B cell (primary cell): ENCODE data around the gene CIART. TPM values are rescaled to one million over a fixed set of nuclear protein-coding genes. Genes with fewer than 3 reads are reported as not detected.

Experiments used
- ATAC-seq: fragments of 200-7000 bp; cut with Tn5 transposase; one replicate; pipeline ENCODE4 v1.10.0; 2021; ENCODE audit warnings: low read depth, mild to moderate bottlenecking, moderate number of reproducible peaks, moderate library complexity
- CTCF ChIA-PET: fragments of 350-600 bp; sonication (Branson Sonifier 250); formaldehyde crosslinking; loops from one replicate; lab custom pipeline; 2021; ENCODE audit warnings: antibody characterized with exemption, inconsistent platforms; lab: Charles Lee
- POLR2A ChIA-PET: fragments of 350-600 bp; sonication (Branson Sonifier 250); formaldehyde crosslinking; loops from one replicate; lab custom pipeline; 2021; ENCODE audit warnings: antibody characterized with exemption; lab: Charles Lee
- DNase-seq: peaks from one replicate; pipeline ENCODE4 v3.0.0; 2013
- H2AFZ ChIP-seq: 2 replicates; pipeline ENCODE4 v1.6.1; 2012; ENCODE audit warnings: mild to moderate bottlenecking, low read depth, low read length; ENCODE audit not compliant: insufficient read depth, poor library complexity, severe bottlenecking
- H3K27ac ChIP-seq, 2 donors: 1 replicate in 1 of 2; 2 replicates in 1 of 2; pipeline ENCODE4 v1.5.1; 2012 to 2013; ENCODE audit warnings: low read length in 2 of 2, mild to moderate bottlenecking in 2 of 2, moderate library complexity in 1 of 2
- H3K27me3 ChIP-seq, 4 experiments: fragments of 200-600 bp in 1 of 4; sonication (generic) in 1 of 4; replicated peaks in 1 of 4; 1 replicate in 2 of 4; 2 replicates in 2 of 4; pipeline versions ENCODE4 v1.6.1 to v1.7.0; 2013 to 2016; ENCODE audit warnings: low read length in 3 of 4, mild to moderate bottlenecking in 2 of 4, mixed read lengths in 1 of 4, moderate library complexity in 1 of 4; ENCODE audit not compliant: insufficient read depth in 4 of 4, control insufficient read depth in 3 of 4; ENCODE audit errors: control extremely low read depth in 1 of 4
- H3K36me3 ChIP-seq, 2 experiments: replicated peaks in 1 of 2; 1 replicate in 1 of 2; 2 replicates in 1 of 2; pipeline versions ENCODE4 v1.6.1 to v1.7.1; 2013; ENCODE audit warnings: low read length in 1 of 2; ENCODE audit not compliant: insufficient read depth in 2 of 2, control insufficient read depth in 1 of 2; ENCODE audit errors: control extremely low read depth in 1 of 2, extremely low read depth in 1 of 2
- H3K4me1 ChIP-seq, 2 donors: fragments of 200-600 bp in 1 of 2; sonication (generic) in 1 of 2; 1 replicate in 1 of 2; 2 replicates in 1 of 2; pipeline versions ENCODE4 v1.5.1 to v1.6.1; 2013 to 2017; ENCODE audit warnings: low read length in 2 of 2; ENCODE audit not compliant: control insufficient read depth in 2 of 2, insufficient read depth in 2 of 2
- H3K4me2 ChIP-seq: replicated peaks from 2 replicates; pipeline ENCODE3; 2012; ENCODE audit warnings: mild to moderate bottlenecking, low read depth, low read length; ENCODE audit not compliant: poor library complexity, severe bottlenecking
- H3K4me3 ChIP-seq, 5 experiments: fragments of 200-600 bp in 1 of 5; sonication (generic) in 1 of 5; 1 replicate in 3 of 5; 2 replicates in 2 of 5; pipeline versions ENCODE4 v1.5.1 to v1.7.0; 2011 to 2016; ENCODE audit warnings: low read length in 4 of 5, mild to moderate bottlenecking in 4 of 5, low read depth in 2 of 5, control low read depth in 1 of 5, moderate library complexity in 1 of 5; ENCODE audit not compliant: insufficient read depth in 1 of 5; ENCODE audit errors: control extremely low read depth in 1 of 5, extremely low read depth in 1 of 5
- H3K79me2 ChIP-seq: fragments of 200-600 bp; sonication (generic); one replicate; pipeline ENCODE4 v1.6.0; 2016; ENCODE audit warnings: low read length; ENCODE audit not compliant: control insufficient read depth, insufficient read depth
- H3K9ac ChIP-seq: fragments of 200-600 bp; sonication (generic); 2 replicates; pipeline ENCODE4 v1.6.1; 2017; ENCODE audit warnings: mild to moderate bottlenecking, low read length, moderate library complexity
- H3K9me3 ChIP-seq, 3 donors: one replicate each; pipeline versions ENCODE4 v1.6.1 to v1.7.1; 2013; ENCODE audit warnings: low read length in 2 of 3; ENCODE audit not compliant: control insufficient read depth in 2 of 3, insufficient read depth in 1 of 3; ENCODE audit errors: control extremely low read depth in 1 of 3
- H4K20me1 ChIP-seq: 2 replicates; pipeline ENCODE4 v1.6.0; 2012; ENCODE audit warnings: mild to moderate bottlenecking, low read length; ENCODE audit not compliant: insufficient read depth, control insufficient read depth, poor library complexity, severe bottlenecking
- H3K27ac Mint-ChIP-seq: one replicate; pipeline ENCODE4 v1.8.0; 2021; ENCODE audit warnings: mixed read lengths
- H3K27me3 Mint-ChIP-seq: one replicate; pipeline ENCODE4 v1.8.0; 2021; ENCODE audit warnings: mixed read lengths
- H3K4me1 Mint-ChIP-seq: one replicate; pipeline ENCODE4 v1.8.0; 2021; ENCODE audit warnings: mixed read lengths
- H3K4me3 Mint-ChIP-seq: one replicate; pipeline ENCODE4 v1.8.0; 2021; ENCODE audit warnings: mixed read lengths
- H3K9me3 Mint-ChIP-seq: one replicate; pipeline ENCODE4 v1.8.0; 2022; ENCODE audit warnings: mixed read lengths; ENCODE audit not compliant: insufficient read depth
- CTCF ChIP-seq: fragments of 200-600 bp; IDR thresholded peaks from one replicate; pipeline ENCODE4 v1.8.0; 2022; ENCODE audit warnings: antibody characterized with exemption, mild to moderate bottlenecking
- EZH2 ChIP-seq: IDR thresholded peaks from 2 replicates; pipeline ENCODE4 v1.6.1; 2012; ENCODE audit warnings: borderline replicate concordance, low read depth, mild to moderate bottlenecking, moderate library complexity, low read length; ENCODE audit not compliant: insufficient read depth, poor library complexity, severe bottlenecking
- WGBS: methylation state at CpG from one replicate; pipeline ENCODE4 v1.1.5; 2013; ENCODE audit warnings: missing lambda C conversion rate; ENCODE audit not compliant: insufficient coverage; 5-methylcytosine and 5-hydroxymethylcytosine counted together
- intact Hi-C: fragments of 100-400 bp; cut with micrococcal nuclease; formaldehyde crosslinking; loops from one replicate; pipeline ENCODE4 v1.10.0; 2022
- polyA plus RNA-seq: library from polyadenylated mRNA; depleted of rRNA; stranded (reverse); fragments of >200 nt; gene quantifications from 2 replicates; pipeline ENCODE4 v1.2.3, GENCODE V29; 2012
- total RNA-seq, 2 donors: library from RNA; stranded (reverse); fragments of 120-200 nt in 1 of 2; gene quantifications; 1 replicate in 1 of 2; 2 replicates in 1 of 2; pipeline versions ENCODE4 v1.2.3 to v1.2.4, GENCODE V29; 2013 to 2022

The CIART gene
- total and polyA plus RNA-seq, 2 donors (not counting 1 experiment from before 2014, with no cell fraction given): 0.46 TPM; not detected in 1

GRCh38 chr1:150268705-150269403 is 13.5 kb upstream of the CIART start, which contains the start of gene APH1A:
Gene APH1A, minus strand, starts transcription at chr1:150269016. Its CDS starts 206 bp downstream, at chr1:150268810.
- H3K4me3 ChIP-seq: peak within 1 kb of the TSS; percentile 62 to 98 (median 95)
- ChIA-PET POLR2A (interaction anchor here (0.6 to 1.2 kb wide), 5 partner anchors 13 to 382 kb away, joined by 3 to 7 read pairs (median 6); partner anchors contain the start of genes ANP32E, CIART and RPRD2), CTCF (interaction anchor here (1.0 to 4.3 kb wide), 3 partner anchors 9 to 13 kb away, joined by 4 to 22 read pairs (median 21); no protein-coding TSS in a partner anchor)
- no peak for TF ChIP-seq CTCF
- TF ChIP-seq EZH2: no peak
- peak within 1 kb of the TSS; percentile 90 for H2AFZ ChIP-seq
- ATAC-seq (peak; percentile 98), DNase-seq (peak; percentile 96)
- H3K9ac ChIP-seq: peak within 1 kb of the TSS; percentile 98
- H3K9me3 ChIP-seq: no peaks in the 10 kb centered on the region
- peaks cover 19 to 27% of the 10 kb centered on the region in 2 donors for H3K4me1 ChIP-seq
- H3K4me1 Mint-ChIP-seq: peaks cover 30% of the 10 kb centered on the region
- intact Hi-C loops: loop anchor here (1.0 kb wide), 5 partner anchors 12 to 95 kb away; partner anchors contain the start of genes ANP32E, MRPS21 and RPRD2
- peaks cover 8% of the 10 kb centered on the region for H4K20me1 ChIP-seq
- no peaks in the 10 kb centered on the region for H3K9me3 Mint-ChIP-seq
- H3K79me2 ChIP-seq: peaks cover 31% of the 10 kb centered on the region
- WGBS: 1% methylated on average over 44 of the region's 49 CpGs
- peak within 1 kb of the TSS; percentile 94 to 95 for H3K27ac ChIP-seq
- no peaks in the 10 kb centered on the region for H3K27me3 ChIP-seq
- peak within 1 kb of the TSS; percentile 97 for H3K4me3 Mint-ChIP-seq
- H3K27me3 Mint-ChIP-seq: peaks cover 6% of the 10 kb centered on the region
- H3K27ac Mint-ChIP-seq: peak within 1 kb of the TSS; percentile 98
- H3K4me2 ChIP-seq: peak within 1 kb of the TSS; percentile 93
- H3K36me3 ChIP-seq: peaks cover 0 to 28% of the 10 kb centered on the region in 2 experiments
